ENCODE results near the gene ARHGDIG. TPM values are rescaled to one million over a fixed set of nuclear protein-coding genes. Genes with fewer than 3 reads are reported as not detected.

Gene ARHGDIG
- polyA plus RNA-seq, 1 experiment = 0.22 TPM

DNA sequence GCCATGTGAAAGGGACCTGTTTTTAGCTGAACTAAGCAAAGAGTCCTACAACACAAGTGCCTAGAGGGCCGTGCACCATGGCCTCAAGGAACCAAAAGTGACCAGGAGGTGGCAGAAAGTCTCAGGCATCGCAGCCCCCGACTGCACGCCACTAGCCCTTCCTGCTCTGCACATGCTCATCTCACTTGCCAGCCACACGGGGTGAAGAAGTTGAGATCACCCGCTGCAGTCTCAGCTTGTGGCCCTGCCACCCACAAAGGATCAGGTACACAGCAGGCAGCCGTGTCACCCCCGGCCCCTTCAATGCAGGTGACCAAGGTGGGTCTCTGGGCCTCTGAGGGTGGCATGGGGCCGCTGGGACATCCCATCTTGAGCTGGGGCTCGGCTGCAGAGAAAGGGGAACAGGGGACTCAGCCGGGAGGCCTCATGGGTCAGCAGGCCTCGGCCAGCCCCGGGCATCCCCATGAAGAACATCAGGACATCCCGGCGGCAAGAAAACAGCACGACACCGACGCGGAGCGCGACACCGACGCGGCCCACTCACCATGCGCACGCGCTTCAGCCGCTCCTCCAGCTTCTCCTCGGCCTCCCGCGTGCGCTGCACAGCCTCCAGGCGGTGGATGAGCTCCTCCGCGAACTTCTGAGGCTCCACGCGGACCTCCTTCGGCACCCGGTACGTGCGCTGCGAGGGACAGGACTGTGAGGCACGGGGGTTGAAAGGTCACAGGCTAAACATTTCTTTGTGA lies 23.5 kb downstream of the ARHGDIG start:
- Histone ChIP-seq H3K27me3 (ENCODE audit: control insufficient read depth, insufficient read depth, low read length) (no peaks in the 10 kb centered on the region), H3K36me3 (ENCODE audit: control insufficient read depth, insufficient read depth, low read length) (peaks cover 23% of the 10 kb centered on the region), H3K4me3 (ENCODE audit: low read depth, low read length) (no peak overlapping the region)
- ChIA-PET CTCF (interaction anchor here (1.1 kb wide), 1 partner anchor 18 kb away, joined by 3 read pairs; no protein-coding TSS in a partner anchor), POLR2A (no interaction called here)
- DNase-seq (ENCODE audit: low read depth) = no peak
- 0 out of 2 replicates have a peak, but pooled peaks have one; percentile 16 for TF ChIP-seq CTCF (IDR thresholded peaks at IDR 0.05; ENCODE audit: insufficient read depth, low read depth, low read length)

DNA sequence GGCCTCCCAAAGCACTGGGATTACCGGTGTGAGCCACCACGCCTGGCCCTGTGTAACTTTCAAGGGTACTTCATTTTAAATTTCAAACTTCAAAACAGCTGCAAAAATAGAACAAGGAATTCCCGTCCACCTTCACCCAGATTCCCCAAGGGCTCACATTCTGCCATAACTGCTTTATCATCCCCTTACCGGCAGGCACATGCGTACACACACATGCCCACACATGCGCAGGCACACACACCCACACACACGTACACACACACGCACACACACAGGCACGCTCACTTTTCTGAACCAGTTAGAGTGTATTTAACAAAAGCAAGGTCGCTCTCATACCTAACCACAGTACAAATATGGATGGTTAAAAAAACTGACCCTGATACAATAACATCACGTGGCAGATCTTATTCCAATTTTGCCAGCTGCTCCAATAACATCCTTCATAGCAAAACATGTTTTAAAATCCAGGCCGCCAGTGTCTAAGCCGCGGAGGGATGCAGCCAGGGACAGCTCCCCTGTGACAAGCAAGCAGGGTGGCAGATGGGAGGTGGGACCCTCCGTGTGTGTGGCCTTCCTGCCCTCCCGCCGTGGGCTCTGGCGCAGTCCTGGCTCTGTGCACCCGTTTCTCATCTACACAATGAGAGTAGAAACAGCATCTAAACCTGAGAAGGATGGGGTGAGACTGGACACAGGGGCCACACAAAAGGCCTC lies 25.7 kb downstream of the ARHGDIG start:
- ChIA-PET POLR2A (no interaction called here), CTCF (no interaction called here)
- H3K4me3 ChIP-seq (ENCODE audit: low read depth, low read length) = no peak overlapping the region
- peaks cover 27% of the 10 kb centered on the region for H3K36me3 ChIP-seq (ENCODE audit: control insufficient read depth, insufficient read depth, low read length)
- TF ChIP-seq CTCF (IDR thresholded peaks at IDR 0.05; ENCODE audit: insufficient read depth, low read depth, low read length) = no peak
- H3K27me3 ChIP-seq (ENCODE audit: control insufficient read depth, insufficient read depth, low read length) = no peaks in the 10 kb centered on the region
- DNase-seq (ENCODE audit: low read depth) = no peak

- H3K4me3 ChIP-seq (ENCODE audit: low read depth, low read length) = no peak overlapping the region
- POLR2A ChIA-PET = no interaction called here
- DNase-seq (ENCODE audit: low read depth) = no peak
- H3K36me3 ChIP-seq (ENCODE audit: control insufficient read depth, insufficient read depth, low read length) = peaks cover 27% of the 10 kb centered on the region
- no peak for TF ChIP-seq CTCF (IDR thresholded peaks at IDR 0.05; ENCODE audit: insufficient read depth, low read depth, low read length)
- no peaks in the 10 kb centered on the region for H3K27me3 ChIP-seq (ENCODE audit: control insufficient read depth, insufficient read depth, low read length)
- CTCF ChIA-PET = no interaction called here
Observed at GRCh38 chr16:306911-307370, 26.6 kb downstream of the ARHGDIG start.

DNA sequence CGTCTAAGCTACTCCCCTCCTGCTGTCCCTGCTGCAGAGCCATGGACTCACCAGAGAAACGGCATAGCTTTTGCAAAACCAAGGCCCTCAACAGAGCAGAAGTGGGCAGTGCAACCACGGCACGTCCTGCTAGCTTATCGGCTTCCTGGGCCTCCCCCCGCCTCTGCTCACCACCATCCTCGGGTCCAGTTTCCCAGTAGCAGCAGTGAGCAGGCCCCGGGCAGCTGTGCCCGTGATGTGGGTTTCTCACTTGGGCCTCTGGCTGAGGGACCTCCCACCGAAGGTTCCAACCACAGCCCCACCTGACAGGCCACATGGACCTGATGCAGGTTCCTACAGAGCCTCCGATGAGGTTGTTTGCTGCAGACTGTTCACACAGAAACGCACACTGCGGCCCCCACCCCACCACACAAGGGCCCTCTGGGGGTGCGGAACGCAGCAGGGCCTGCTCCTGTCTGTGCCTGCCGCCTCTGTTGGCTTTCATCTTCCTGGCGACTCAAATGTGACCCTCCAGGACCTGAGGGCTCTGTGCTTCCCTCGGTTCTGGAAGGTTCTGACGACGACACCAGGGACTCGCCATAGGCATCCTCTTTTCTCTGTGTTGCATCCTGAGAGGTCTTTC lies 27.4 kb downstream of the ARHGDIG start:
- Histone ChIP-seq H3K36me3 (ENCODE audit: control insufficient read depth, insufficient read depth, low read length) (peaks cover 26% of the 10 kb centered on the region), H3K4me3 (ENCODE audit: low read depth, low read length) (no peak overlapping the region), H3K27me3 (ENCODE audit: control insufficient read depth, insufficient read depth, low read length) (no peaks in the 10 kb centered on the region)
- TF ChIP-seq CTCF (IDR thresholded peaks at IDR 0.05; ENCODE audit: insufficient read depth, low read depth, low read length) = no peak
- POLR2A ChIA-PET = no interaction called here
- DNase-seq (ENCODE audit: low read depth) = no peak
- CTCF ChIA-PET = no interaction called here

DNA sequence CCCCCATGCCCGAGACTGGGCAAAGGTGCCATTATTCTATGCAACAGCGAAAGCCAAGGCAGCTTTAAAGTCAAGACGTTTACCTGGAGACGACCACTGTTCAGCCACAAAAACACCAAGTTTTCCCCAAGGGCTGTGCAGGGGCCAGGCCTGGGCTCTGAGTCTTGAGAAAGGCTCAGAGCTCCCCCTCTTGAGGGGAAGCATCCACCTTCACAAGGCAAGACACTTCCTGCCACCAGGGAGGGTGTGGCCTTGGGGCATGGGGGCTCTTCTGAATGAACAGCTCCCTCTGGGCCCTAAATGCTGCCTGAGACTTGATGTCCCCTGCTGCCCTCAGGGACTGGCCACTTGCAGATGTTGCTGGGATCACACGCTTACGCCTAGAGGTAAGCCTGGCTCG lies 29.1 kb downstream of the ARHGDIG start:
- no peak for DNase-seq (ENCODE audit: low read depth)
- ChIA-PET POLR2A (no interaction called here), CTCF (interaction anchor here (1.0 kb wide), 1 partner anchor 28 kb away, joined by 3 read pairs; no protein-coding TSS in a partner anchor)
- no peak for TF ChIP-seq CTCF (IDR thresholded peaks at IDR 0.05; ENCODE audit: insufficient read depth, low read depth, low read length)
- H3K4me3 ChIP-seq (ENCODE audit: low read depth, low read length) = no peak overlapping the region
- no peaks in the 10 kb centered on the region for H3K27me3 ChIP-seq (ENCODE audit: control insufficient read depth, insufficient read depth, low read length)
- peaks cover 35% of the 10 kb centered on the region for H3K36me3 ChIP-seq (ENCODE audit: control insufficient read depth, insufficient read depth, low read length)

All from BJ (cell line).